H1 (cell line): ENCODE results near the gene SH3PXD2A. TPM values are rescaled to one million over a fixed set of nuclear protein-coding genes. Genes with fewer than 3 reads are reported as not detected.

ENCODE experiments used
- CTCF ChIA-PET: fragments of 300-600 bp; sonication (Branson Sonifier 250); formaldehyde crosslinking; loops from one replicate; lab custom pipeline; 2021; ENCODE audit not compliant: partially characterized antibody; lab: Charles Lee
- POLR2A ChIA-PET: fragments of 300-600 bp; sonication (Branson Sonifier 250); formaldehyde crosslinking; loops from one replicate; lab custom pipeline; 2021; ENCODE audit warnings: inconsistent platforms; ENCODE audit not compliant: partially characterized antibody; lab: Charles Lee
- DNase-seq, 2 experiments: peaks; one replicate each; pipeline versions ENCODE4 v3.0.0 to v3.0.0-alpha.2; 2010 to 2022; ENCODE audit warnings: low spot score in 2 of 2, low read depth in 1 of 2, mixed read lengths in 1 of 2
- FAIRE-seq: peaks from 2 replicates; lab custom pipeline; 2011; peaks lifted over from hg19 to GRCh38; lab: Jason Lieb, UNC
- H2AFZ ChIP-seq: 2 replicates; pipeline ENCODE4 v1.8.1; 2012; ENCODE audit warnings: low read length, inconsistent platforms
- H2AK5ac ChIP-seq: 2 replicates; pipeline ENCODE4 v1.6.1; 2013; ENCODE audit warnings: low read depth, low read length
- H2BK120ac ChIP-seq: replicated peaks from 2 replicates; pipeline ENCODE3; 2013; ENCODE audit warnings: low read depth, low read length, inconsistent platforms
- H2BK12ac ChIP-seq: 2 replicates; pipeline ENCODE4 v1.6.1; 2013; ENCODE audit warnings: low read depth, low read length
- H2BK15ac ChIP-seq: 2 replicates; pipeline ENCODE4 v1.6.1; 2013; ENCODE audit warnings: low read length
- H2BK20ac ChIP-seq: 2 replicates; pipeline ENCODE4 v1.6.1; 2013; ENCODE audit warnings: low read length
- H2BK5ac ChIP-seq: 2 replicates; pipeline ENCODE4 v1.6.1; 2013; ENCODE audit warnings: low read depth, low read length
- H3K14ac ChIP-seq: 2 replicates; pipeline ENCODE4 v1.6.1; 2013; ENCODE audit warnings: inconsistent platforms; ENCODE audit not compliant: insufficient read length
- H3K18ac ChIP-seq: 2 replicates; pipeline ENCODE4 v1.6.1; 2013; ENCODE audit warnings: low read length; ENCODE audit errors: extremely low read depth
- H3K23ac ChIP-seq: 2 replicates; pipeline ENCODE4 v1.6.1; 2013; ENCODE audit warnings: inconsistent platforms; ENCODE audit not compliant: insufficient read length
- H3K23me2 ChIP-seq: 2 replicates; pipeline ENCODE4 v1.6.1; 2013; ENCODE audit warnings: low read depth, low read length
- H3K27ac ChIP-seq: 2 replicates; pipeline ENCODE4 v1.6.1; 2011; ENCODE audit warnings: low read depth, low read length, inconsistent platforms
- H3K27me3 ChIP-seq, 4 experiments: replicated peaks in 1 of 4; 1 replicate in 1 of 4; 2 replicates in 3 of 4; pipeline versions ENCODE4 v1.6.1 to v1.8.1; 2011 to 2013; ENCODE audit warnings: low read length in 3 of 4, mild to moderate bottlenecking in 3 of 4, inconsistent platforms in 2 of 4, mixed read lengths in 2 of 4, moderate library complexity in 1 of 4; ENCODE audit not compliant: control insufficient read depth in 3 of 4, insufficient read depth in 3 of 4; ENCODE audit errors: extremely low read depth in 1 of 4
- H3K36me3 ChIP-seq, 4 experiments: 2 replicates each; pipeline versions ENCODE4 v1.6.1 to v1.8.1; 2011 to 2013; ENCODE audit warnings: mild to moderate bottlenecking in 4 of 4, low read length in 3 of 4, moderate library complexity in 2 of 4, control low read depth in 1 of 4, inconsistent platforms in 1 of 4; ENCODE audit not compliant: insufficient read depth in 4 of 4, control insufficient read depth in 2 of 4
- H3K4ac ChIP-seq: replicated peaks from 2 replicates; pipeline ENCODE3; 2013; ENCODE audit warnings: low read length, low read depth, mixed read lengths, inconsistent platforms; ENCODE audit not compliant: insufficient read length
- H3K4me1 ChIP-seq, 4 experiments: replicated peaks in 1 of 4; 1 replicate in 1 of 4; 2 replicates in 3 of 4; pipeline versions ENCODE4 v1.6.1 to v1.8.1; 2011 to 2013; ENCODE audit warnings: low read length in 3 of 4, inconsistent platforms in 2 of 4, mixed read lengths in 1 of 4; ENCODE audit not compliant: insufficient read depth in 4 of 4, control insufficient read depth in 3 of 4
- H3K4me2 ChIP-seq, 2 experiments: 2 replicates each; pipeline versions ENCODE4 v1.6.1 to v1.8.1; 2011 to 2013; ENCODE audit warnings: low read depth in 2 of 2, low read length in 2 of 2, control low read depth in 1 of 2, inconsistent platforms in 1 of 2, mild to moderate bottlenecking in 1 of 2; ENCODE audit not compliant: insufficient read depth in 1 of 2
- H3K4me3 ChIP-seq, 4 experiments: fragments of 200-600, 300-600 bp in 1 of 4; sonication (generic), shearing (Covaris generic), sonication (Bioruptor Twin) in 1 of 4; 2 replicates each; pipeline versions ENCODE4 v1.5.1 to v1.8.1; 2011 to 2016; ENCODE audit warnings: low read length in 4 of 4, low read depth in 3 of 4, control low read depth in 2 of 4, inconsistent platforms in 2 of 4, mild to moderate bottlenecking in 2 of 4, mixed read lengths in 1 of 4, moderate library complexity in 1 of 4; ENCODE audit not compliant: insufficient read depth in 2 of 4; ENCODE audit errors: extremely low read depth in 1 of 4
- H3K56ac ChIP-seq: replicated peaks from 2 replicates; pipeline ENCODE3; 2013; ENCODE audit warnings: low read depth, mild to moderate bottlenecking, mixed read lengths, low read length, inconsistent platforms; ENCODE audit not compliant: insufficient read length
- H3K79me1 ChIP-seq: 2 replicates; pipeline ENCODE4 v1.6.1; 2013; ENCODE audit warnings: low read depth, low read length, control low read depth
- H3K79me2 ChIP-seq, 2 experiments: 2 replicates each; pipeline versions ENCODE4 v1.6.1 to v1.8.1; 2012 to 2013; ENCODE audit warnings: low read length in 2 of 2, mild to moderate bottlenecking in 2 of 2, inconsistent platforms in 1 of 2; ENCODE audit not compliant: insufficient read depth in 2 of 2, control insufficient read depth in 1 of 2
- H3K9ac ChIP-seq, 4 experiments: replicated peaks in 1 of 4; 1 replicate in 1 of 4; 2 replicates in 3 of 4; pipeline versions ENCODE4 v1.6.1 to v1.8.1; 2011 to 2013; ENCODE audit warnings: low read depth in 3 of 4, low read length in 3 of 4, control low read depth in 2 of 4, mild to moderate bottlenecking in 2 of 4, moderate library complexity in 2 of 4, inconsistent platforms in 1 of 4; ENCODE audit errors: extremely low read depth in 1 of 4
- H3K9me3 ChIP-seq, 2 experiments: 2 replicates each; pipeline versions ENCODE4 v1.6.1 to v1.8.1; 2012 to 2013; ENCODE audit warnings: mild to moderate bottlenecking in 2 of 2, moderate library complexity in 2 of 2, control low read depth in 1 of 2, inconsistent platforms in 1 of 2, low read depth in 1 of 2, low read length in 1 of 2, mixed read lengths in 1 of 2; ENCODE audit not compliant: insufficient read depth in 2 of 2
- H4K20me1 ChIP-seq, 2 experiments: replicated peaks in 1 of 2; 2 replicates each; pipeline versions ENCODE3 to v1.8.1; 2011 to 2013; ENCODE audit warnings: inconsistent platforms in 2 of 2, low read length in 2 of 2, mild to moderate bottlenecking in 1 of 2; ENCODE audit not compliant: insufficient read depth in 2 of 2, control insufficient read depth in 1 of 2
- H4K5ac ChIP-seq: 2 replicates; pipeline ENCODE4 v1.6.1; 2013; ENCODE audit warnings: low read length, low read depth, mixed read lengths, inconsistent platforms; ENCODE audit not compliant: insufficient read length
- H4K8ac ChIP-seq: 2 replicates; pipeline ENCODE4 v1.8.0; 2013; ENCODE audit warnings: mild to moderate bottlenecking, moderate library complexity, low read length, inconsistent platforms; ENCODE audit not compliant: insufficient read depth; ENCODE audit errors: extremely low read depth
- H4K91ac ChIP-seq: replicated peaks from 2 replicates; pipeline ENCODE3; 2013; ENCODE audit warnings: low read length, mixed read lengths, inconsistent platforms; ENCODE audit not compliant: insufficient read length
- ASH2L ChIP-seq: fragments of 200-600, 300-600 bp; sonication (generic); IDR thresholded peaks from one replicate; pipeline ENCODE4 v1.7.1; 2017; ENCODE audit warnings: low read length
- BRCA1 ChIP-seq: IDR thresholded peaks from 2 replicates; pipeline ENCODE4 v1.6.1; 2012; ENCODE audit warnings: low read depth, low read length, improper control_type of control experiment
- EP300 ChIP-seq, 2 experiments: IDR thresholded peaks; 1 replicate in 1 of 2; 2 replicates in 1 of 2; pipeline ENCODE4 v1.6.1; 2011 to 2012; ENCODE audit warnings: low read depth in 2 of 2, low read length in 2 of 2, mild to moderate bottlenecking in 2 of 2, borderline replicate concordance in 1 of 2, inconsistent platforms in 1 of 2, moderate library complexity in 1 of 2
- GTF2F1 ChIP-seq: IDR thresholded peaks from 2 replicates; pipeline ENCODE4 v1.6.1; 2012; ENCODE audit warnings: low read depth, low read length, improper control_type of control experiment, borderline replicate concordance
- KDM1A ChIP-seq: fragments of 200-600, 300-600 bp; sonication (generic); IDR thresholded peaks from 2 replicates; pipeline ENCODE4 v1.7.1; 2016; ENCODE audit warnings: mild to moderate bottlenecking, low read length, borderline replicate concordance
- KDM4A ChIP-seq: IDR thresholded peaks from one replicate; pipeline ENCODE4 v1.7.1; 2012; ENCODE audit warnings: low read depth, mild to moderate bottlenecking, moderate library complexity, low read length, inconsistent platforms; ENCODE audit not compliant: severe bottlenecking
- KDM5A ChIP-seq: fragments of 200-600 bp; IDR thresholded peaks from 2 replicates; pipeline ENCODE4 v1.7.1; 2012; ENCODE audit warnings: mild to moderate bottlenecking, low read length, inconsistent platforms, mixed read lengths
- MAX ChIP-seq: IDR thresholded peaks from 2 replicates; pipeline ENCODE4 v1.6.1; 2012; ENCODE audit warnings: inconsistent platforms
- NANOG ChIP-seq: IDR thresholded peaks from 2 replicates; pipeline ENCODE4 v1.6.1; 2011; ENCODE audit warnings: low read length, low read depth, mild to moderate bottlenecking, inconsistent platforms; ENCODE audit not compliant: insufficient read depth, poor library complexity, severe bottlenecking
- POU5F1 ChIP-seq: IDR thresholded peaks from 2 replicates; pipeline ENCODE4 v1.6.1; 2011; ENCODE audit warnings: low read depth, mild to moderate bottlenecking, low read length, moderate library complexity
- RXRA ChIP-seq: IDR thresholded peaks from 2 replicates; pipeline ENCODE4 v1.6.1; 2011; ENCODE audit warnings: low read depth, mild to moderate bottlenecking, low read length, moderate library complexity; ENCODE audit not compliant: insufficient read depth
- SP1 ChIP-seq: IDR thresholded peaks from 2 replicates; pipeline ENCODE4 v1.6.1; 2011; ENCODE audit warnings: low read depth, low read length
- SRF ChIP-seq: IDR thresholded peaks from 2 replicates; pipeline ENCODE4 v1.6.1; 2011; ENCODE audit warnings: mild to moderate bottlenecking, low read depth, low read length, moderate library complexity
- WGBS, 2 experiments: shearing (Covaris generic) in 1 of 2; methylation state at CpG; one replicate each; pipeline versions ENCODE4 v1.1.6 to v1.1.7; 2013 to 2015; ENCODE audit warnings: low lambda C conversion rate in 2 of 2, mixed read lengths in 2 of 2, inconsistent platforms in 1 of 2, low coverage in 1 of 2, missing lambda C conversion rate in 1 of 2; ENCODE audit not compliant: insufficient replicate concordance in 2 of 2, insufficient coverage in 1 of 2, insufficient read length in 1 of 2; ENCODE audit errors: extremely low coverage in 1 of 2, missing lambda C conversion rate in 1 of 2; 5-methylcytosine and 5-hydroxymethylcytosine counted together
- polyA plus RNA-seq, 7 experiments: library from polyadenylated mRNA; depleted of rRNA in 3 of 7; stranded (reverse) in 5 of 7; unstranded in 2 of 7; fragments of >200 nt in 5 of 7; fragments of 200-250 nt in 2 of 7; gene quantifications; 1 replicate in 5 of 7; 2 replicates in 1 of 7; 4 replicates in 1 of 7; pipeline versions ENCODE4 v1.2.1 to v1.2.3, GENCODE V29; 2011 to 2013; ENCODE audit warnings: missing spikeins in 2 of 7, mixed read lengths in 2 of 7
- total RNA-seq: library from RNA; stranded (reverse); fragmentation: NEBNext Ultra II Directional; extraction: Animal tissue kit (Norgen Biotek cat#: 25700); gene quantifications from 2 replicates; pipeline ENCODE4 v1.2.1, GENCODE V29; 2021

The SH3PXD2A gene
- total and polyA plus RNA-seq, 2 of the 8 experiments (the other 6 are each of a cell fraction or from before 2014, with no cell fraction given), result 5.4 to 16.3 TPM

GRCh38 chr10:103718247-103718620 is 137.1 kb downstream of the SH3PXD2A start:
- Histone ChIP-seq H3K23me2 (no peaks in the 10 kb centered on the region; the same call in 1 of the 2 replicates), H3K79me2 (no peaks in the 10 kb centered on the region)
- TF ChIP-seq SP1 (no peak), POU5F1 (no peak), KDM4A (no peak), RXRA (no peak), EP300 (IDR thresholded peaks at IDR 0.05; ENCODE audit: borderline replicate concordance in 1 of 2, low read depth in 2 of 2, low read length in 2 of 2) (no peak), BRCA1 (no peak), NANOG (no peak), MAX (no peak), SRF (no peak), GTF2F1 (no peak), KDM5A (no peak), ASH2L (no peak), KDM1A (no peak)

More at GRCh38 chr10:103718247-103718620, 137.1 kb downstream of the SH3PXD2A start:
- Histone ChIP-seq H3K14ac (no peak overlapping the region), H2AFZ (no peak overlapping the region), H3K36me3 (no peaks in the 10 kb centered on the region), H2BK120ac (no peak overlapping the region), H3K4me2 (no peak overlapping the region), H3K4ac (no peak overlapping the region), H3K4me1 (peaks cover 0 to 5% (median 1%) of the 10 kb centered on the region in 4 experiments; a peak in 3 of 7 replicates), H2BK5ac (no peak overlapping the region), H2BK20ac (no peak overlapping the region), H3K79me1 (no peaks in the 10 kb centered on the region), H2BK12ac (no peak overlapping the region), H3K27ac (no peak overlapping the region), H3K56ac (no peak overlapping the region), H4K5ac (no peak overlapping the region), H2AK5ac (no peak overlapping the region), H4K91ac (no peak overlapping the region), H4K20me1 (peaks cover 0 to 1% of the 10 kb centered on the region in 2 experiments), H3K27me3 (no peaks in the 10 kb centered on the region), H3K4me3 (no peak overlapping the region), H3K23ac (no peak overlapping the region), H2BK15ac (no peak overlapping the region), H3K9me3 (no peaks in the 10 kb centered on the region), H3K9ac (no peak overlapping the region), H3K18ac (no peak overlapping the region), H4K8ac (no peak overlapping the region)
- FAIRE-seq, result no peak
- 77% methylated on average over 3 of the region's 4 CpGs; no CpG with 5 or more reads in 1 of the 2 experiments for WGBS, 2 experiments
- no peak for DNase-seq
- POLR2A ChIA-PET, result interaction anchor here (0.9 kb wide), 1 partner anchor 11 kb away, joined by 3 read pairs; no protein-coding TSS in a partner anchor
- CTCF ChIA-PET, result interaction anchor here (0.7 to 6.8 kb wide), 13 partner anchors 8 to 315 kb away, joined by 3 to 61 read pairs (median 6); partner anchors contain the start of gene SH3PXD2A
